GM12873 (cell line): ENCODE results near the gene ACACA.

ENCODE experiments used
- CTCF ChIP-seq: IDR thresholded peaks from 2 replicates; pipeline ENCODE4 v1.5.1; 2012; ENCODE audit warnings: low read depth, mild to moderate bottlenecking, moderate library complexity, low read length, control low read depth; ENCODE audit not compliant: insufficient read depth; ENCODE audit errors: missing control alignments

ACACA gene

GRCh38 chr17:37064956-37065355 is 341.7 kb downstream of the ACACA start:
- TF ChIP-seq CTCF, result no peak

- TF ChIP-seq CTCF, result no peak
These were observed 342.4 kb downstream of the ACACA start for GRCh38 chr17:37064206-37064605.

GRCh38 chr17:37062021-37062420 is 344.6 kb downstream of the ACACA start:
- TF ChIP-seq CTCF, result no peak

GRCh38 chr17:37060928-37061327 is 345.7 kb downstream of the ACACA start:
- no peak for TF ChIP-seq CTCF

- no peak for TF ChIP-seq CTCF
These were observed 346.5 kb downstream of the ACACA start for GRCh38 chr17:37060094-37060493.

- TF ChIP-seq CTCF, result no peak
These were observed 347.1 kb downstream of the ACACA start for GRCh38 chr17:37059493-37059892.

GRCh38 chr17:37056622-37057021 is 350.0 kb downstream of the ACACA start:
- no peak for TF ChIP-seq CTCF
